HG03045 (cell line): Measurements from ENCODE around the gene USH2A.

Source experiments
- ATAC-seq: cut with Tn5 transposase; IDR thresholded peaks from one replicate; pipeline ENCODE4 v1.9.1; 2021; ENCODE audit warnings: mild to moderate bottlenecking, moderate library complexity; ENCODE audit not compliant: unreplicated experiment

Gene USH2A

GRCh38 chr1:215986401-215986800 lies 436.8 kb downstream of the USH2A start:
- no peak for ATAC-seq

GRCh38 chr1:215983680-215984079 lies 439.6 kb downstream of the USH2A start:
- no peak for ATAC-seq

DNA sequence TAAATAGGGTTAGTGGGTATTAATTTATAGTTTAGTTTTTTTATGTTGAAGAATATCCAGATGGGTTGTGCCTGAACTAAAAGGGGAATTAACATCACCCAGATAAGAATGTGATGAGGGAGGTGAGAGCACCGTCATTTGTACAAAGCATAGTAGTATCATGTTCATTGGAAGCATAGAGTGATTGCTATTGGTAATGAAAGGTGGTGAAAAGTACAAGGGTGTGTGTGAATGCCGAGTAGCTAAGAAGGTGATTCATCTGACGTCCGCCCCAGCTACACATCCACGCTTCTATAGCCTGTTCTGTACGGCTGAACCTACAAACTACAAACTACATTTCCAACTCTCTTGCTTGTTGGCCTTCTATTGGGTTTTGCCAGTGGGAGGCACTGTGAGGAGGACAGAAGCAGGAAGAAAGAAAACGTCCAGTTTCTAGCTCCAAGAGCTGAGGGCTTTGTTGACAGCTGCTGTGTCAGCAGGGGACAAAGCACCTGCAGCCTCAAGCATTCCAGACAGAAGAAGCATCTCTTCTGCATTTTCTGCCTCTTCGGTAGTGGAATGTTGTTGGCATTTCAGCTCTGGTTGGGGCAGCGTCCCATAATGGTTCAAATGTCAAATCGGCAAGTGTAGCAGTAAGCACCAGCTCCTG lies 451.3 kb downstream of the USH2A start:
- ATAC-seq: no peak

DNA sequence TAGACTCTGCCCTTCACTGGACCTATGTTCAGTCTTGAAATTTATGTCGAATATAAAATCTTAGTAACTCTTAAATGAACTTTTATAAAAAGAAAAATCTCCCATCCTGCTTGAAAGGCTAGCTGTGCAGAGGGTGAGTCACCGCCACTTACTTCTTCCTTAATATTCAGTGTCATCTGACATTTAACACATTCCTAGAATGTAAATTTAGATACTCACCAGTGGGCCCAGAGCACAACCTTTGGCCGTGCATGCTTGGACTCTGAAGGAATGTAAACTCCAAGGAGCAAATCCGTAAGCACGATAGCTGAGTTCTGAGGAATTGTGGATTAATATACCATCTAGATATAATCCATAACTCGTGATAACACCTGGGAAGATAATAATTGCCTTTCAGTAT lies 452.8 kb downstream of the USH2A start:
- no peak for ATAC-seq

- no peak for ATAC-seq
These were observed 459.6 kb downstream of the USH2A start for GRCh38 chr1:215963621-215964020.

DNA sequence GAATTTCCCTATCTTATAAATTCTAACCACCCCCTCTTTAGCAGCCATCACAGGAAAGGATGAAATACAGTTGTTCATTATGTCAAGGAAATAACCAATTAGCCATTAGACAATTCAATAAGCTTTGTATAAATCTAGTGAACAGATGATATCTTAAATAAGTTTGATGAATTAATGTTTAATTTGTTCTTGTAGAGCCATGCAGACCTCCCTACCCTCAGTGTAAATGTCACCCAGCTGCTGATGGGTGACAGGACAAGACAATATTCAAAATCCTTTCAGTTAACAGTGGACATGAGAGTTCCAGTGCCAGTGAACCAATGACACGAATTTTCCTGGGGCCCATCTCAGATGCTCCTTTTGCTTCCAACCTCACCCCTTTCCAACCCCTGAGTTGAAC lies 460.2 kb downstream of the USH2A start:
- no peak for ATAC-seq

DNA sequence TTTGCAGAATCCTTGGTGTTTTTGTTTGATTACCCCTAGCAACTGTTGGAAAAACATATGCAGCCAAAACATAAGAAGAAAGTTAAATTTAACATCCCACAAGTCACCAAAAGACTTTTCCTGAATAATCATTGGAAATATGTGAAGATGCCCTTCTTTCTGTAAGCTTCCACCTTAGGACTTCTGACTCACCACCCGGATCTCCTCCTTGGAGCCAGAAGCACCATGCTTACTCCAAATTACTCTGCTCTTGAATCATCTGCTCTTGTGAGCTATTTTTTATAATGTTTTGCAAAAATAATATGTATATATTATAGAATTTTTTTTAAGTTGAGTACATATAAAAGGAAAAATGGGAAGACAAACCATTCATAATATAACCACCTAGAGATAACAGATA lies 464.4 kb downstream of the USH2A start:
- no peak for ATAC-seq

DNA sequence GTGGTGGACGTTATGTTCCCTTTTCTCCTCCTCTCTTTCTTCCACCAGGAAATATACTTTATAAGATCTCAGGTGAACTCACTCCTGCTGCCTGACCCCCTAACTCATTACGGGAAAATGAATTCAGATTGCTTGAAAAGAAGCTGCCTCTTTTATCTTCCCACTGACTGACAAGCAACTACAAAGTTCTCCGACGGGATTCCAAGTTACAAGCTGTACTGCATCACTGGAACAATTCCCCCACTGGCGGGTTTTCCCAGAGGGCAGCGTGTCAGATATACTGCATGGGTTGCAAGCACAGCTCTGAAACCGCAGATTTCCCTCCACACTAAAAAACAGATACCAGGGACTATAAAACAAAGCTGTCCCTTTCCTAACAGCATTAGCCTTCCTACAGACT lies 465.6 kb downstream of the USH2A start:
- no peak for ATAC-seq

DNA sequence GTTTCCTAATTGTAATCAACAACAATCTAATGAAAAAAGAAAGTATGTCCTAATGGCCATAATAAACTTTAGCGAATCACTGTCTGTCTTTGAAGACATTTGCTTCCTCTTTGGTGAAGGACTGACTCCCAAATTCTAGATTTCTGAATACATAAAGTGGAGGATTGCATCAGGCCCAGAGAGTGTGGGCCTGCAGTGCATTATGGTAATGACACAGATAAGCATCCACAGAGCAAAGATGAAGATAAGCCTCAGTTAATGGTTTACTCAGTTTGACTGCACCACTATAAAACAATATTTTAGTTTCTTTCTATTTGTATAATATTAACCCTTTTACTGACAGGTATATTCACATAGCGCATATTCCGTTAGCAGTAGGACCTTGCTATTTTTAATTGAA lies 490.7 kb downstream of the USH2A start:
- no peak for ATAC-seq

DNA sequence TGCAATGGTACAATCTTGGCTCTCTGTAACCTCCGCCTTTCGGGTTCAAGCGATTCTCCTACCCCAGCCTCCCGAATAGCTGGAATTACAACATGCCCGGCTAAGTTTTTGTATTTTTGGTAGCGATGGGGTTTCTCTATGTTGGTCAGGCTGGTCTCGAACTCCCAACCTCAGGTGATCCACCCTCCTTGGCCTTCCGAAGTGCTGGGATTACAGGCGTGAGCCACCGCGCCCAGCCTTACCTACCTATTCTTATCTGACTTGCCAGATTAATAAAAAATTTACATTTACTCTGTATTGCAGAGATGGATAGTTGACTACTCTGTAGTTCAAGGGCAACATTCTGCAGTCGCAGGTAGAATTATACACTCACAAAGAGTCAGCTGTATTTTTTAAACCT lies 496.6 kb downstream of the USH2A start:
- ATAC-seq: no peak

DNA sequence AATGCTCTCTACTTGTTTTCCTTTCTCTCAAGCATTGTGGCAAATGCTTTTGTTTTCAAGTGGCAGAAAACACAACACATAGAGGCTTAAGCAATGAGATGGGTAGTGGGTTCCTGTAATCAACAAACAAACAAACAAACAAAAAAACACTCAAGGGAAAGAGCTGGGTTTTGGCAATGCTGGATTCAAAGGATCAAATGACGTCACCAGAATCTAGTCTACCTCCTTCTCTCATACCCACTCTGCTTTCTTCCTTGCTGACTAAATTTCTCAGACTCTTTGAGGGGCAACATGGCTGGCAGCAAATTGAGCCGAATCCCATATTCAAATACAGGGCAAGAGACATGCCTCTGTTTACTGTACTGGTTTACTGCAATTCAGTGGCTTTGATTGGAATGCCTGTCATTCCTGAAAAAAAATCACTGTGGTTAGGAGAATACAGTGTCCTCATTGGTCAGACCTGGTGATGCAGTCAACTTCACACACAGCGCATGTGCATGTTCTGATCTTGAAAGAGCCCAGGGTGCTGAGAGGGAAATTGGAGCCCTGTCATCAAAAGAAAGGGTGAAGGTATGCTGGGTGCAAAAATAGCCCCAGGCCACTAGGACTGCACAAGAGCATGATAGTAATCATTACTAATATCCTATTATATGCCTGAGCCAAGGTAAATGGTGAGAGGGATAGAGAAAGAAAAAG lies 500.0 kb downstream of the USH2A start:
- no peak for ATAC-seq

DNA sequence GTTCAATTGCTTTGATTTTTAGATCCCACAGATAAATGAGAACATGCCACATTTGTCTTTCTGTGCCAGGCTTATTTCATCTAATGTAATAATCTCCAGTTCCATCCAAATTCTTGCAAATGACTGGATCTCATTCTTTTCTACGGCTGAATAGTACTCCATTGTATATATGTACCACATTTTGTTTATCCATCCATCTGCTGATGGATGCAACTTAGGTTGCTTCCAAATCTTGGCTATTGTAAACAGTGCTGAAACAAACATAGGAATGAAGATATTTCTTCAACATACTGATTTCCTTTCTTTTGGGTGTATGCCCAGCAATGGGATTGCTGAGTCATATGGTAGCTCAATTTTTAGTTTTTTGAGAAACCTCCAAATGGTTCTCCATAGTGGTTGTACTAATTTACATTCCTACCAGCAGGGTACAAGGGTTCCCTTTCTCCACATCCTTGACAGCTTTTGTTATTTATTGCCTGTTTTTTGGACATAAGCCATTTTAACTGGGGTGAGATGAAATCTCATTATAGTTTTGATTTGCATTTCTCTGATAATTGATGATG lies 511.8 kb downstream of the USH2A start:
- no peak for ATAC-seq

- no peak for ATAC-seq
These were observed 517.6 kb downstream of the USH2A start for GRCh38 chr1:215905493-215906115.

DNA sequence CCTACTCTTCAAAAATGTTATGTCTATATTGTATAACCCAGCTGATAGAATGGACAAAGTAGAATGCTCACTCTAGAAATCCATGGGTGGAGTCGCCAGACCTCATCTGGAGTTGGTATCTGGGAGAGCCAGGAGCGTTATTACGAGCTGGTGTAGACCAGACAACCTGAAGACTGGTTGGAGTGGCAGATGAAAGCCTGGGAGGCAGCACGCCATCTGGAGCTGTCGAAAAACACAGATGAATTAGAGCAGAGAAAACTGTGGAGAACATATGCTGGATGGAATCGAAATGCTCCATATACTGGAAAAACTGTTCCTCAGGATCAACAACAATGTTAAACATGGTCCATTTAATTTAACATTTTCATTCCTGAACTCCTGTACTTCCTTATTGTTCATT lies 522.6 kb downstream of the USH2A start:
- ATAC-seq: no peak

GRCh38 chr1:215899901-215900300 lies 523.3 kb downstream of the USH2A start:
- no peak for ATAC-seq

DNA sequence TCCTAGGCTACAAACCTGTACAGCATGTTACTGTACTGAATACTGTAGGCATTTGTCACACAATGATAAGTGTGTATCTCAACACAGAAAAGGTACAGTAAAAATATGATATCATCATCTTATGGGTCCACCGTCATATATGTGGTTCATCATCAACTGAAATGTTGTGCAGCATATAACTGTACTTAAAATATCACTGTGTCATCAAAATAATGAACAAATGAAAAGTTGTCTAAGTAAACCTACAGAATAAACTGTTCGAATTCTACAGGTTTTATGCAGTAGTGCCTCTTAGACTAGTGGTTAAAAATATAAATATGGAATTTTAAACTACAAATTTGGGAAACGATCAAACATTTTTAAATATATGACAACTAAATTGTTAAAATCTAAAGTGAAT lies 527.4 kb downstream of the USH2A start:
- ATAC-seq: no peak

DNA sequence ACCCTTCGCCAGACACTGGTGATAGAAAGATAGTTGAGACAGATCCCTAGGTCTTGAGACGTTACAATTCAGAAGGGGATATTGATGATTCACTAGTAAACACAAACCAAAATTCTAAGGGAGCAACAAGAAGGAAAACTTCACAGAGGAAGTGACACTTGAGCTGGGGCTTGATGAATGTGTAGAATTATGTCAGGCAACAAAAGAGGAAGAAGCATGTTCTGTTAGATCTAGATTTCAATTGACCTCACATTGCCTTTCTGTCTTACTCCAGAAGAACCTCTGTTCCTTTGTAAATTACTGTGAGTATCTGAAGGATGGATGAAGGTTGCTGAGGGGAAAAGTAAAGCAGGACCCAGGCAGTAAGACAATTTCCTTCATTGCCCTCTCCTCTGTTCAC lies 528.0 kb downstream of the USH2A start:
- no peak for ATAC-seq

DNA sequence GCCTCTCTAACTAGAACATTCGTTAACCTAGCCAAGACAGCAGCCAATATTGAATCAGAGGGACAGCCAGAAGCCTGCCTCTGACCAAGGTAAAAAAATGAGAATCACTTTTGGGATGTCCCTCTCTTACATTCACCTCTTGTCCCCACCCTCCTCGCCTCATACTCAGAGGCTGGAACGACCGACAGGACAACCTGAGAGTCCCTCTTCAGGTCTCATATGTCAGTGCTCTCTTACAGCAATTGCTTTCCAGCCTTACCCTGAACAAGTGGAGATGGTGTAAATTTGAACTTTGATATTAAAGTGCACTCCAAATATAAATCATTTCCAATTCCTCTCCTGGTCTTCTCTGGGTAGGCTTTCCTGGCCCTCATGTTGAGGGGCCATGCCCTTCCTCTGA lies 528.6 kb downstream of the USH2A start:
- ATAC-seq: no peak

DNA sequence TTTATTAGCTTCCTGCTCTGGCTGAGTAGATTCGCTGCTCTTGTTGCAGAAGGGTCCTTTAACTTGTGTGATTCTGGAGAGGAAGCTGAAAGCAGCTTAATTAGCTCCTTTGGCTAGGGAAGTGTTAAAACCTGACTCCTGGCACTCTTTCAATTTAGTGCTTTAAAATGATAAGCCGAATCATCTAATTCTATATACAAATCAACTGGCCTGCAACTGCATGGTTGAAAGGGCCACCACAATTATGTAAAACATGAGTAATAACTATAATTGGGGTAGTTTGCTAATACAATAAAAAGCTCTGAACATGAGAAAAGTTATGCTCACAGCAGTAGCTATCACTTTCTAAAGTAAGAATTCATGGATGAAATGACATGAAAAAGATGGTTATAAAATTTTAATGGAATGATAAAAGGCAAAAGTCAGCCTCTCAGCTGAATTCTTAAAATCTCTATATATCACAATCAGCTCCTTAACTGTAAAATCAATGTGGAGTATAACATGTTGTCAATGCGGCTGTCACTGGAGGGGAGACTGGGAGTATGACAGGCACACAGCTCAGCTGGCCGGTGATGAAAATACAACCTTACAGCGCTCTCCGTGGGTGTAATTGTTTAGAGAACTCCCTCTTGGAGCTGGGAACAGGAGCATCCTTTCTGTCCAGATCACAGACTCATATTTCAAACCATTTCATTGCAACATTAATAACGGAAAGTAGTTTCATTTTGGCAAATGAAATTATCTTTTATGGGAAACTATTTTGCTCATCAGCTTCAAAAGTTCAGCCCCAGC lies 531.8 kb downstream of the USH2A start:
- no peak for ATAC-seq

DNA sequence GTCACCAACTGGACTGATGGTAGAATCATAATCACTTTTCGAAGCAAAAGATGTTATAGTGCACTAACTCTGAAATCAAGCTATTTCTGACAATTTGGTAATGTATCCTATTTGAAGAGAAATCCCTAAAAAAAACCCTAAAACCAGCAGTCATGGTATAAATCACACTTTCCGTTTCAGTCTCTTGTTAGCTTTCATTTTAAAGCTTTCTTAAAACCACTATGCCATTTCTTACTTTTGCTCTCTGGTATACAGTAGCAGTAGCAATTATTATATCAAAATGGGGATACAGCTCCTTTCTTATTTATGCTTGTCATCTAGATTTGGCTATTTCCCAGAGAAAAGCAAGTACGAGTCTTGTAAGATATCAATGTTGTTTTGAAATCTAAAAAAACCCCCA lies 532.8 kb downstream of the USH2A start:
- ATAC-seq: no peak

- no peak for ATAC-seq
These were observed 533.4 kb downstream of the USH2A start for GRCh38 chr1:215889871-215890270.
